HCT116 (cell line): ENCODE measurements around the gene ZNF485. TPM values are rescaled to one million over a fixed set of nuclear protein-coding genes. Genes with fewer than 3 reads are reported as not detected.

Experiments
- ATAC-seq: fragments of 200-7000 bp; cut with Tn5 transposase; 2 replicates; pipeline ENCODE4 v1.9.1; 2020; ENCODE audit warnings: mild to moderate bottlenecking, moderate library complexity
- BruUV-seq: library from RNA; stranded (reverse); fragments of 400-500 nt; replicated peaks from 2 replicates; lab custom pipeline; 2021; lab: Mats Ljungman, UMichigan
- CTCF ChIA-PET: fragments of 300-600 bp; sonication (Branson Sonifier 250); formaldehyde crosslinking; loops from one replicate; lab custom pipeline; 2021; ENCODE audit warnings: antibody characterized with exemption; lab: Charles Lee
- POLR2A ChIA-PET: fragments of 300-600, 350-600 bp; sonication (Branson Sonifier 250); formaldehyde crosslinking; loops from one replicate; lab custom pipeline; 2021; ENCODE audit warnings: antibody characterized with exemption; lab: Charles Lee
- RAD21 ChIA-PET, 2 experiments: fragments of 300-600 bp; sonication (Branson Sonifier 250); formaldehyde crosslinking; loops; one replicate each; lab custom pipeline; 2023; ENCODE audit warnings: low total read pairs in 2 of 2; ENCODE audit not compliant: uncharacterized antibody in 2 of 2, unreplicated experiment in 2 of 2, low non-redundant PET in 1 of 2; lab: Charles Lee
- DNase-seq: peaks from one replicate; pipeline ENCODE4 v3.0.0-alpha.2; 2010; ENCODE audit warnings: low read depth, low spot score
- H2AFZ ChIP-seq: fragments of 200-600 bp; shearing (Covaris generic), sonication (generic); 2 replicates; pipeline ENCODE4 v1.6.1; 2017; ENCODE audit warnings: low read depth, mixed run types, mixed read lengths, antibody characterized with exemption, low read length; ENCODE audit not compliant: poor library complexity, severe bottlenecking
- H3K27ac ChIP-seq: 2 replicates; pipeline ENCODE4 v1.5.1; 2012; ENCODE audit warnings: low read depth, low read length
- H3K27me3 ChIP-seq: fragments of 200-600 bp; sonication (generic); 2 replicates; pipeline ENCODE4 v1.6.1; 2016; ENCODE audit warnings: mixed run types, low read length, mixed read lengths; ENCODE audit not compliant: insufficient read depth
- H3K36me3 ChIP-seq, 2 experiments: fragments of 200-500 bp in 1 of 2; fragments of 200-600 bp in 1 of 2; sonication (Bioruptor generic) in 1 of 2; sonication (generic) in 1 of 2; 2 replicates each; pipeline versions ENCODE4 v1.5.1 to v1.6.1; 2014 to 2016; ENCODE audit warnings: low read length in 2 of 2, inconsistent platforms in 1 of 2, mixed read lengths in 1 of 2, mixed run types in 1 of 2; ENCODE audit not compliant: insufficient read depth in 2 of 2, control insufficient read depth in 1 of 2
- H3K4me1 ChIP-seq, 2 experiments: fragments of 200-600 bp in 1 of 2; sonication (generic) in 1 of 2; 2 replicates each; pipeline versions ENCODE4 v1.5.1 to v1.6.1; 2012 to 2017; ENCODE audit warnings: low read length in 2 of 2, inconsistent platforms in 1 of 2, mild to moderate bottlenecking in 1 of 2, mixed read lengths in 1 of 2, mixed run types in 1 of 2, moderate library complexity in 1 of 2; ENCODE audit not compliant: insufficient read depth in 2 of 2, control insufficient read depth in 1 of 2
- H3K4me2 ChIP-seq: fragments of 200-600 bp; sonication (generic); 2 replicates; pipeline ENCODE4 v1.6.1; 2017; ENCODE audit warnings: mixed run types, low read length, mixed read lengths
- H3K4me3 ChIP-seq, 2 experiments: fragments of 200-600 bp in 1 of 2; sonication (generic) in 1 of 2; replicated peaks in 1 of 2; 2 replicates each; pipeline ENCODE4 v1.5.1; 2011 to 2016; ENCODE audit warnings: low read length in 2 of 2, control low read depth in 1 of 2, low read depth in 1 of 2, mild to moderate bottlenecking in 1 of 2, mixed read lengths in 1 of 2, mixed run types in 1 of 2
- H3K79me2 ChIP-seq: fragments of 200-600 bp; sonication (generic); 2 replicates; pipeline ENCODE4 v1.6.1; 2017; ENCODE audit warnings: mild to moderate bottlenecking, mixed run types, low read length, moderate library complexity, mixed read lengths; ENCODE audit not compliant: insufficient read depth
- H3K9ac ChIP-seq: fragments of 200-600 bp; sonication (generic); 2 replicates; pipeline ENCODE4 v1.6.1; 2016; ENCODE audit warnings: low read length, mixed read lengths
- H3K9me2 ChIP-seq: fragments of 200-600 bp; sonication (generic), shearing (Covaris generic); 2 replicates; pipeline ENCODE4 v1.6.1; 2017; ENCODE audit warnings: mixed run types, mild to moderate bottlenecking, moderate library complexity; ENCODE audit not compliant: insufficient read depth
- H3K9me3 ChIP-seq, 2 experiments: fragments of 200-500 bp in 1 of 2; fragments of 200-600 bp in 1 of 2; sonication (Bioruptor generic) in 1 of 2; sonication (generic) in 1 of 2; 2 replicates each; pipeline ENCODE4 v1.6.1; 2014 to 2017; ENCODE audit warnings: low read length in 2 of 2, mixed read lengths in 2 of 2, inconsistent platforms in 1 of 2, low read depth in 1 of 2, mild to moderate bottlenecking in 1 of 2, mixed run types in 1 of 2, moderate library complexity in 1 of 2; ENCODE audit not compliant: control insufficient read depth in 1 of 2, insufficient read depth in 1 of 2
- H4K20me1 ChIP-seq: fragments of 200-600 bp; sonication (generic), shearing (Covaris generic); 2 replicates; pipeline ENCODE4 v1.6.1; 2017; ENCODE audit warnings: mixed run types, mild to moderate bottlenecking, moderate library complexity; ENCODE audit not compliant: insufficient read depth
- CBX3 ChIP-seq: IDR thresholded peaks from 2 replicates; pipeline ENCODE4 v1.6.1; 2012; ENCODE audit warnings: low read depth
- EGR1 ChIP-seq: IDR thresholded peaks from 2 replicates; pipeline ENCODE4 v1.6.1; 2012; ENCODE audit warnings: low read depth
- EZH2 ChIP-seq: fragments of 200-600 bp; sonication (generic); IDR thresholded peaks from 2 replicates; pipeline ENCODE4 v1.6.1; 2017; ENCODE audit warnings: antibody characterized with exemption, mixed run types
- EZH2phosphoT487 ChIP-seq: fragments of 200-600 bp; IDR thresholded peaks from 2 replicates; pipeline ENCODE4 v1.6.1; 2018; ENCODE audit warnings: antibody characterized with exemption, borderline replicate concordance
- FOSL1 ChIP-seq: IDR thresholded peaks from 2 replicates; pipeline ENCODE4 v1.6.1; 2012; ENCODE audit warnings: low read depth
- JUND ChIP-seq: IDR thresholded peaks from 2 replicates; pipeline ENCODE4 v1.6.1; 2012
- POLR2A ChIP-seq: IDR thresholded peaks from 2 replicates; pipeline ENCODE4 v1.7.0; 2011; ENCODE audit warnings: borderline replicate concordance; ENCODE audit not compliant: insufficient read depth, insufficient read length; ENCODE audit errors: extremely low read depth
- POLR2AphosphoS5 ChIP-seq: IDR thresholded peaks from 2 replicates; pipeline ENCODE4 v1.6.1; 2011; ENCODE audit warnings: mild to moderate bottlenecking, low read depth, low read length, moderate library complexity
- SIN3A ChIP-seq: IDR thresholded peaks from 2 replicates; pipeline ENCODE4 v1.6.1; 2012; ENCODE audit warnings: low read depth
- SP1 ChIP-seq: IDR thresholded peaks from 2 replicates; pipeline ENCODE4 v1.6.1; 2012; ENCODE audit warnings: low read depth
- TCF7L2 ChIP-seq: IDR thresholded peaks from 2 replicates; pipeline ENCODE4 v1.7.0; 2011; ENCODE audit warnings: borderline replicate concordance, inconsistent platforms; ENCODE audit not compliant: insufficient read depth, insufficient read length; ENCODE audit errors: extremely low read depth
- YY1 ChIP-seq: IDR thresholded peaks from 2 replicates; pipeline ENCODE4 v1.6.1; 2011; ENCODE audit warnings: low read length, low read depth, moderate library complexity, mild to moderate bottlenecking; ENCODE audit not compliant: insufficient replicate concordance; ENCODE audit errors: extremely low read depth
- ZFX ChIP-seq: fragments of 450-650 bp; IDR thresholded peaks from 2 replicates; pipeline ENCODE4 v1.6.1; 2017
- intact Hi-C: fragments of 100-400 bp; cut with micrococcal nuclease; formaldehyde crosslinking; loops from 2 replicates; pipeline ENCODE4 v1.10.0; 2022
- total RNA-seq: library from RNA; stranded (reverse); gene quantifications from one replicate; pipeline ENCODE4 v1.2.1, GENCODE V29; 2021; ENCODE audit not compliant: unreplicated experiment
- TF ChIP-seq, protein P1 (sequence below): IDR thresholded peaks from 2 replicates; pipeline ENCODE4 v1.6.1; 2011; ENCODE audit warnings: mild to moderate bottlenecking, low read length, moderate library complexity; ENCODE audit not compliant: insufficient replicate concordance; ENCODE audit errors: extremely low read depth
- TF ChIP-seq, protein P2 (sequence below): IDR thresholded peaks from 2 replicates; pipeline ENCODE4 v1.6.1; 2012
- TF ChIP-seq, protein P3 (sequence below): IDR thresholded peaks from 2 replicates; pipeline ENCODE4 v1.6.1; 2012; ENCODE audit warnings: low read depth
- TF ChIP-seq, protein P4 (sequence below): IDR thresholded peaks from 2 replicates; pipeline ENCODE4 v1.6.1; 2012

The ZNF485 gene
- total RNA-seq, 1 experiment from 2014 or later = 5.8 TPM

DNA sequence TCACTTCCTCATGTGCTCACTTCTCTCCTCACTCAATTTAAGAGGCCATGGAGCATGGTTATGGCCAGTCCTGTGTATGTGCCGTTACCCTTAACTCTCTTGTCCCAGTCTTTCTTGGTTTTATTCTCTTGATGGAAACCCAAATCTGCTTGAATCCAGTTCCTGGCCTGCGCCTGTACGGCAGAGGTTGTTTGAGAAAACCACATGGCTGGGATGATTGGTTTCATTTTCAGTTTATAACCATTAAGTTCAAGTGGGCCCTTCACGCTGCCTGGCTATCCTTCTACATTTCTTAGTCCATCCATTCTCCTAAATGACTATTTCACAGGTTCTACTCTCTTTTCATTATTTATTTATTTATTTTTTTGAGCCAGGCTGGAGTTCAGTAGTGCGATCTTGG lies 30.2 kb upstream of the ZNF485 start:
- Histone ChIP-seq H3K4me1 (peaks cover 2 to 17% of the 10 kb centered on the region in 2 experiments; a peak in 2 of 4 replicates), H4K20me1 (no peaks in the 10 kb centered on the region), H3K4me3 (no peak overlapping the region), H3K9me3 (no peaks in the 10 kb centered on the region), H3K27me3 (no peaks in the 10 kb centered on the region), H3K4me2 (no peak overlapping the region), H3K36me3 (no peaks in the 10 kb centered on the region; a peak in 1 of 4 replicates), H3K9me2 (no peaks in the 10 kb centered on the region), H3K79me2 (no peaks in the 10 kb centered on the region; the same call in 1 of the 2 replicates), H2AFZ (no peak overlapping the region), H3K27ac (no peak overlapping the region), H3K9ac (no peak overlapping the region)
- ChIA-PET RAD21 (no interaction called here), CTCF (no interaction called here), POLR2A (no interaction called here)
- TF ChIP-seq, protein P1, sequence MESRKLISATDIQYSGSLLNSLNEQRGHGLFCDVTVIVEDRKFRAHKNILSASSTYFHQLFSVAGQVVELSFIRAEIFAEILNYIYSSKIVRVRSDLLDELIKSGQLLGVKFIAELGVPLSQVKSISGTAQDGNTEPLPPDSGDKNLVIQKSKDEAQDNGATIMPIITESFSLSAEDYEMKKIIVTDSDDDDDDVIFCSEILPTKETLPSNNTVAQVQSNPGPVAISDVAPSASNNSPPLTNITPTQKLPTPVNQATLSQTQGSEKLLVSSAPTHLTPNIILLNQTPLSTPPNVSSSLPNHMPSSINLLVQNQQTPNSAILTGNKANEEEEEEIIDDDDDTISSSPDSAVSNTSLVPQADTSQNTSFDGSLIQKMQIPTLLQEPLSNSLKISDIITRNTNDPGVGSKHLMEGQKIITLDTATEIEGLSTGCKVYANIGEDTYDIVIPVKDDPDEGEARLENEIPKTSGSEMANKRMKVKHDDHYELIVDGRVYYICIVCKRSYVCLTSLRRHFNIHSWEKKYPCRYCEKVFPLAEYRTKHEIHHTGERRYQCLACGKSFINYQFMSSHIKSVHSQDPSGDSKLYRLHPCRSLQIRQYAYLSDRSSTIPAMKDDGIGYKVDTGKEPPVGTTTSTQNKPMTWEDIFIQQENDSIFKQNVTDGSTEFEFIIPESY = no peak
- TF ChIP-seq SP1 (no peak), SIN3A (no peak), CBX3 (no peak), FOSL1 (no peak), ZFX (no peak), EGR1 (no peak), YY1 (no peak), POLR2A (no peak), POLR2AphosphoS5 (no peak), JUND (no peak), TCF7L2 (no peak), EZH2phosphoT487 (no peak), EZH2 (no peak)
- TF ChIP-seq, protein P2, sequence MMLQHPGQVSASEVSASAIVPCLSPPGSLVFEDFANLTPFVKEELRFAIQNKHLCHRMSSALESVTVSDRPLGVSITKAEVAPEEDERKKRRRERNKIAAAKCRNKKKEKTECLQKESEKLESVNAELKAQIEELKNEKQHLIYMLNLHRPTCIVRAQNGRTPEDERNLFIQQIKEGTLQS = no peak
- TF ChIP-seq, protein P3, sequence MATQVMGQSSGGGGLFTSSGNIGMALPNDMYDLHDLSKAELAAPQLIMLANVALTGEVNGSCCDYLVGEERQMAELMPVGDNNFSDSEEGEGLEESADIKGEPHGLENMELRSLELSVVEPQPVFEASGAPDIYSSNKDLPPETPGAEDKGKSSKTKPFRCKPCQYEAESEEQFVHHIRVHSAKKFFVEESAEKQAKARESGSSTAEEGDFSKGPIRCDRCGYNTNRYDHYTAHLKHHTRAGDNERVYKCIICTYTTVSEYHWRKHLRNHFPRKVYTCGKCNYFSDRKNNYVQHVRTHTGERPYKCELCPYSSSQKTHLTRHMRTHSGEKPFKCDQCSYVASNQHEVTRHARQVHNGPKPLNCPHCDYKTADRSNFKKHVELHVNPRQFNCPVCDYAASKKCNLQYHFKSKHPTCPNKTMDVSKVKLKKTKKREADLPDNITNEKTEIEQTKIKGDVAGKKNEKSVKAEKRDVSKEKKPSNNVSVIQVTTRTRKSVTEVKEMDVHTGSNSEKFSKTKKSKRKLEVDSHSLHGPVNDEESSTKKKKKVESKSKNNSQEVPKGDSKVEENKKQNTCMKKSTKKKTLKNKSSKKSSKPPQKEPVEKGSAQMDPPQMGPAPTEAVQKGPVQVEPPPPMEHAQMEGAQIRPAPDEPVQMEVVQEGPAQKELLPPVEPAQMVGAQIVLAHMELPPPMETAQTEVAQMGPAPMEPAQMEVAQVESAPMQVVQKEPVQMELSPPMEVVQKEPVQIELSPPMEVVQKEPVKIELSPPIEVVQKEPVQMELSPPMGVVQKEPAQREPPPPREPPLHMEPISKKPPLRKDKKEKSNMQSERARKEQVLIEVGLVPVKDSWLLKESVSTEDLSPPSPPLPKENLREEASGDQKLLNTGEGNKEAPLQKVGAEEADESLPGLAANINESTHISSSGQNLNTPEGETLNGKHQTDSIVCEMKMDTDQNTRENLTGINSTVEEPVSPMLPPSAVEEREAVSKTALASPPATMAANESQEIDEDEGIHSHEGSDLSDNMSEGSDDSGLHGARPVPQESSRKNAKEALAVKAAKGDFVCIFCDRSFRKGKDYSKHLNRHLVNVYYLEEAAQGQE = no peak
- TF ChIP-seq, protein P4, sequence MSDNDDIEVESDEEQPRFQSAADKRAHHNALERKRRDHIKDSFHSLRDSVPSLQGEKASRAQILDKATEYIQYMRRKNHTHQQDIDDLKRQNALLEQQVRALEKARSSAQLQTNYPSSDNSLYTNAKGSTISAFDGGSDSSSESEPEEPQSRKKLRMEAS = no peak
- BruUV-seq = no TSS peak
- DNase-seq (no peak), ATAC-seq (no peak)
- intact Hi-C loops = no loop called here
